ENCODE data around the gene PTCD2.

GRCh38 chr5:72352616-72353015 lies 32.4 kb downstream of the PTCD2 start:
- TF ChIP-seq ZNF530 (tag by site-specific recombination; IDR thresholded peaks at IDR 0.05; ENCODE audit: low read depth) (no peak), PBX3 (CRISPR knock-in tag; IDR thresholded peaks at IDR 0.05) (no peak), ZNF391 (tag by site-specific recombination; IDR thresholded peaks at IDR 0.05; ENCODE audit: borderline replicate concordance, low read depth) (no peak), CTCF (tag by site-specific recombination; IDR thresholded peaks at IDR 0.05) (no peak), ZNF24 (tag by site-specific recombination; IDR thresholded peaks at IDR 0.05) (no peak), ZNF777 (tag by site-specific recombination; IDR thresholded peaks at IDR 0.05; ENCODE audit: borderline replicate concordance) (no peak), ZNF292 (tag by site-specific recombination; IDR thresholded peaks at IDR 0.05; ENCODE audit: borderline replicate concordance, low read depth) (no peak), ZNF501 (tag by site-specific recombination; IDR thresholded peaks at IDR 0.05) (no peak), ZNF174 (tag by site-specific recombination; IDR thresholded peaks at IDR 0.05) (no peak), ZNF704 (tag by site-specific recombination; IDR thresholded peaks at IDR 0.05) (no peak), ZNF274 (IDR thresholded peaks at IDR 0.05; ENCODE audit: low read length) (no peak), ZNF274 (tag by site-specific recombination; IDR thresholded peaks at IDR 0.05; ENCODE audit: borderline replicate concordance) (no peak), ZNF184 (tag by site-specific recombination; IDR thresholded peaks at IDR 0.05) (no peak), ZNF776 (tag by site-specific recombination; IDR thresholded peaks at IDR 0.05; ENCODE audit: borderline replicate concordance) (no peak), ZNF555 (tag by site-specific recombination; conservative IDR thresholded peaks at IDR 0.05) (no peak)

All from HEK293 (cell line).